BJ (cell line): ENCODE data around the gene EGR2. TPM values are rescaled to one million over a fixed set of nuclear protein-coding genes. Genes with fewer than 3 reads are reported as not detected.

Source experiments
- CTCF ChIA-PET: fragments of 350-600 bp; formaldehyde crosslinking; extraction: SDS; loops from one replicate; lab custom pipeline; 2021; ENCODE audit warnings: antibody characterized with exemption, inconsistent platforms; lab: Yijun Ruan, JAX
- POLR2A ChIA-PET: fragments of 300-600 bp; sonication (Branson Sonifier 250); formaldehyde crosslinking; extraction: SDS; loops from one replicate; lab custom pipeline; 2021; ENCODE audit warnings: antibody characterized with exemption; lab: Charles Lee
- DNase-seq: peaks from one replicate; pipeline ENCODE4 v3.0.0-alpha.2; 2011; ENCODE audit warnings: low read depth
- H3K27me3 ChIP-seq: 2 replicates; pipeline ENCODE4 v1.6.0; 2011; ENCODE audit warnings: low read length; ENCODE audit not compliant: control insufficient read depth, insufficient read depth
- H3K36me3 ChIP-seq: 2 replicates; pipeline ENCODE4 v1.5.1; 2011; ENCODE audit warnings: low read length; ENCODE audit not compliant: control insufficient read depth, insufficient read depth
- H3K4me3 ChIP-seq: 2 replicates; pipeline ENCODE4 v1.5.1; 2011; ENCODE audit warnings: low read depth, mild to moderate bottlenecking, control low read depth, low read length
- CTCF ChIP-seq: IDR thresholded peaks from 2 replicates; pipeline ENCODE4 v1.5.1; 2011; ENCODE audit warnings: low read depth, mild to moderate bottlenecking, control low read depth, inconsistent platforms, low read length, moderate library complexity; ENCODE audit not compliant: insufficient read depth
- polyA plus RNA-seq: library from polyadenylated mRNA; depleted of rRNA; stranded (reverse); fragments of >200 nt; gene quantifications from 2 replicates; pipeline ENCODE4 v1.2.3, GENCODE V29; 2011

Gene EGR2
- polyA plus RNA-seq, 1 experiment: 1.9 TPM

GRCh38 chr10:62778125-62778524, 38.0 kb downstream of the EGR2 start:
- Histone ChIP-seq H3K4me3 (no peak overlapping the region), H3K27me3 (peaks cover 1% of the 10 kb centered on the region), H3K36me3 (no peaks in the 10 kb centered on the region)
- CTCF ChIA-PET: interaction anchor here (1.4 kb wide), 1 partner anchor 18 kb away, joined by 3 read pairs; no protein-coding TSS in a partner anchor
- POLR2A ChIA-PET: no interaction called here
- no peak for TF ChIP-seq CTCF
- no peak for DNase-seq

DNA sequence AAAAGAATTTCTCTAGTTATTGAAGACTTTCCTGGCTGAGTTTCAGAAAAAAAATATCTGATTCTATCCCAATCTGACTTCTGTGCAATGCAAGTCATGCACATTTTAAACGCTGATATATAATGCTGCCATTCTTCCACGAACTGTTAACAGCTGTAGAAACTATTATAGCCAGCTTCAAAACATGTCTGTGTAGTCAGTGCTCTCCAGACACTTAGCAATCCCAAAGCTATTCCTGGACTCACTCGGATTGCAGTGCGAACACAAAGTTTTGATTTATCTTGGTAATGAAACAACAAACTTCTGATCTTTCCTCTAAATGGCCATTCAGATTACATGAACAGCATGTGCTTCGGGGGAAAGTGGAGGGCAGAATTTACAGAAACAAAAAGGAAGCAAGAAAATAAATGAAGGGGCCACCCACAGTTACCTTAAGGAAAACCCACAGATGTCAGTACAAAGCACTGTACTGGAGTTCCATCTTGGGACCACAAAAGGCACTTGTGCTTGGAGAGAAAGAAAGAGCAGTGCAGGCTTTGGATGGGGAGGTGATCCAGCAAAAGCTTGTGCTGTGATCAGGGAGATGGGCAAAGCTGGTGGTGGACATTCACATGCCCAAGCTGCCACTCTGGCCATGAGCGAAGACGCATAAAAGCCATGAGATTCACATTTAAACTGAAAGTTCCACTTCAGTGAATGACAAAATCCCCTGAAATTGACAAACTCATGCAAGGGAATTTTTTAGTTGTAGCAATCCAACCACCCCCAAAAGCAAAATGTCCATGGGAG, 43.8 kb downstream of the EGR2 start:
- H3K27me3 ChIP-seq: peaks cover 3% of the 10 kb centered on the region; the same call in 1 of the 2 replicates
- no peaks in the 10 kb centered on the region for H3K36me3 ChIP-seq
- no peak for TF ChIP-seq CTCF
- ChIA-PET POLR2A (no interaction called here), CTCF (no interaction called here)
- DNase-seq: no peak
- no peak overlapping the region for H3K4me3 ChIP-seq

DNA sequence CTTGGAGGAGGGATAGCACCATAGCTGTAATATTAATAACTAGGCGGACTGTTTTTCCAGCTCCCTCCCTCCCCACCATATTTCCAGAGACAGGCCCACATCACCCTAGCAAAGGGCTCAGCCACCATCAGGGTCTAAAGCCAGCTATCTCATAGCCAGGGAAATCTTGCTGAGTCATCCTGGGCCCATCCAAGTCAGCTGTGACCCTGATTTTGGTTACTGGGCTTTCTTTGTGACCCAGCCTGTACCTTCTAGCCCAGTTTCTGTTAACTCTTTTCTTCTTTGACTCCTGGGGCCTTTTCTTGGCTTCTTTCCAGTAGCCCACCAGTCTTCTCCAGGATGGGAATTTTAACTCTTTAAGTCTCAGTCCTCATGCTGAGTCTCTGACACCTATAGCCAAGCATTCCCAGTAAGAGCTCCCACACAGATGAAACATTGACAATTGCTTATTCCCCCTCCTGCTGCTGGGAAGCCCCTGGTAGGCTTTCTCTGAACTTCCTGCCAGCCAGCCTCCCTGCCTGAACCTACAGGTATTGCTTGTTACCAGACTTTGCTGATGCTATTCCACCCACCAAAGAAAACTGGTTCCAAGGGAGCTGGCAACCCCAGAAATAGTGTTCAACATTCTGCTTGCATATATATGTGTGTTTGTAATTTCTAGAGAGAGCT, 46.5 kb downstream of the EGR2 start:
- POLR2A ChIA-PET: no interaction called here
- DNase-seq: no peak

DNA sequence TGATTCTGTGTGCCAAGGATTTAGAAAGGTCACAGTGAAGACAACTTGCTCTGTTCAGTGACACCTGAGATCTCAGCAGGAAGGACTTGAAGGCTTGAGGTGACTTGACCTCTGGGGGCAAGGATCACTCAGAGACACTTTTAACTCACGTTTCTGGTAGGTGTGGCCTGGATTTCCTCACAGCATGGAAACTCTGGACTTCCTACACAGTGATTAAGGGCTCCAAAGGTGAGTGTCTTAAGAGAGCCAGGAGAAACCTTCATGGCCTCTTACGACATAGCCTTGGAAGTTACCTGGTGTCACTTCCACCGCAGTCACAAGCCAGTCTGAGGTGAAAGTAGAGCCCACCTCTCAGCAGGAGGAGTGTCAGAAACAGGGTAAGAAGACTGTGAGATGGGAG, 49.8 kb downstream of the EGR2 start:
- no peak for DNase-seq
- no peaks in the 10 kb centered on the region for H3K27me3 ChIP-seq
- TF ChIP-seq CTCF: no peak
- no peaks in the 10 kb centered on the region for H3K36me3 ChIP-seq
- CTCF ChIA-PET: no interaction called here
- no peak overlapping the region for H3K4me3 ChIP-seq
- POLR2A ChIA-PET: no interaction called here

More for the DNA sequence above, 46.5 kb downstream of the EGR2 start:
- H3K27me3 ChIP-seq: peaks cover 2% of the 10 kb centered on the region; the same call in 1 of the 2 replicates
- TF ChIP-seq CTCF: no peak
- H3K36me3 ChIP-seq: no peaks in the 10 kb centered on the region
- H3K4me3 ChIP-seq: no peak overlapping the region
- CTCF ChIA-PET: interaction anchor here (1.0 to 1.3 kb wide), 2 partner anchors 15 to 158 kb away, joined by 3 to 4 read pairs; no protein-coding TSS in a partner anchor

GRCh38 chr10:62765726-62766125, 50.4 kb downstream of the EGR2 start:
- DNase-seq: no peak
- TF ChIP-seq CTCF: no peak
- ChIA-PET CTCF (no interaction called here), POLR2A (no interaction called here)
- Histone ChIP-seq H3K27me3 (no peaks in the 10 kb centered on the region), H3K4me3 (no peak overlapping the region), H3K36me3 (no peaks in the 10 kb centered on the region)
